Thyroid gland (tissue), 4 donors: ENCODE data around the gene RALGPS2. TPM values are rescaled to one million over a fixed set of nuclear protein-coding genes. Genes with fewer than 3 reads are reported as not detected.

Experiments
- DNase-seq, 2 donors: peaks; one replicate each; pipeline ENCODE4 v3.0.0-alpha.2; 2019
- H3K27ac ChIP-seq, 3 donors: fragments of 200-600 bp; sonication (generic); 1 replicate in 2 of 3; 2 replicates in 1 of 3; pipeline ENCODE4 v1.5.1; 2016 to 2019; ENCODE audit warnings: mild to moderate bottlenecking in 1 of 3, moderate library complexity in 1 of 3
- H3K27me3 ChIP-seq: fragments of 200-600 bp; sonication (generic); one replicate; pipeline ENCODE4 v1.5.1; 2019
- H3K36me3 ChIP-seq, 2 donors: fragments of 200-600 bp; sonication (generic); one replicate each; pipeline ENCODE4 v1.5.1; 2016 to 2019
- H3K4me1 ChIP-seq, 2 donors: fragments of 200-600 bp; sonication (generic); one replicate each; pipeline ENCODE4 v1.5.1; 2017 to 2019
- H3K4me3 ChIP-seq, 3 donors: fragments of 200-600 bp; sonication (generic); replicated peaks in 1 of 3; 1 replicate in 2 of 3; 2 replicates in 1 of 3; pipeline ENCODE4 v1.5.1; 2016; ENCODE audit warnings: mild to moderate bottlenecking in 1 of 3
- H3K9me3 ChIP-seq: fragments of 200-600 bp; sonication (generic); one replicate; pipeline ENCODE4 v1.5.1; 2017
- CTCF ChIP-seq, 6 experiments: fragments of 200-600 bp in 3 of 6; fragments of 450-650 bp in 3 of 6; sonication (generic) in 3 of 6; IDR thresholded peaks; one replicate each; pipeline ENCODE4 v1.5.1; 2016 to 2019; ENCODE audit warnings: antibody characterized with exemption in 6 of 6, mild to moderate bottlenecking in 2 of 6, inconsistent platforms in 1 of 6, moderate library complexity in 1 of 6
- POLR2A ChIP-seq, 2 donors: fragments of 450-650 bp; IDR thresholded peaks; one replicate each; pipeline ENCODE4 v1.6.1; 2017; ENCODE audit warnings: antibody characterized with exemption in 2 of 2, mild to moderate bottlenecking in 2 of 2, moderate library complexity in 1 of 2
- WGBS, 2 donors: methylation state at CpG; one replicate each; pipeline ENCODE4 v1.1.5; 2017; 5-methylcytosine and 5-hydroxymethylcytosine counted together
- intact Hi-C: fragments of 100-400 bp; cut with DNase I; formaldehyde crosslinking; loops from one replicate; pipeline ENCODE4 v1.15.1; 2023
- total RNA-seq, 4 donors: library from RNA; depleted of rRNA; stranded (reverse); fragments of >200 nt; gene quantifications; one replicate each; pipeline ENCODE4 v1.2.3, GENCODE V29; 2016

The RALGPS2 gene
- total RNA-seq, 4 donors from 2014 or later: 15.3 to 31.4 (median 17.7) TPM

- Histone ChIP-seq H3K9me3 (no peaks in the 10 kb centered on the region), H3K4me3 (no peak overlapping the region), H3K36me3 (no peaks in the 10 kb centered on the region), H3K4me1 (peaks cover 4 to 26% of the 10 kb centered on the region in 2 donors), H3K27ac (peak overlapping the region in 1 of 3 donors; percentile 53), H3K27me3 (no peaks in the 10 kb centered on the region)
- 67 to 83% methylated on average over 6 of the region's 6 CpGs for WGBS, 2 donors
- TF ChIP-seq POLR2A (IDR thresholded peaks at IDR 0.05) (no peak), CTCF (IDR thresholded peaks at IDR 0.05) (no peak)
- intact Hi-C loops: no loop called here
- DNase-seq: no peak
Measured at GRCh38 chr1:178933709-178934490, 208.9 kb downstream of the RALGPS2 start.

GRCh38 chr1:178934546-178934945 is 209.5 kb downstream of the RALGPS2 start:
- H3K4me3 ChIP-seq: no peak overlapping the region
- no peaks in the 10 kb centered on the region for H3K36me3 ChIP-seq
- 84 to 96% methylated on average over 3 of the region's 3 CpGs for WGBS, 2 donors
- no peaks in the 10 kb centered on the region for H3K9me3 ChIP-seq
- peaks cover 4 to 29% of the 10 kb centered on the region in 2 donors for H3K4me1 ChIP-seq
- H3K27me3 ChIP-seq: no peaks in the 10 kb centered on the region
- DNase-seq: no peak
- intact Hi-C loops: no loop called here
- peak overlapping the region in 1 of 3 donors; percentile 8 for H3K27ac ChIP-seq
- TF ChIP-seq POLR2A (IDR thresholded peaks at IDR 0.05) (no peak), CTCF (IDR thresholded peaks at IDR 0.05) (no peak)

DNA sequence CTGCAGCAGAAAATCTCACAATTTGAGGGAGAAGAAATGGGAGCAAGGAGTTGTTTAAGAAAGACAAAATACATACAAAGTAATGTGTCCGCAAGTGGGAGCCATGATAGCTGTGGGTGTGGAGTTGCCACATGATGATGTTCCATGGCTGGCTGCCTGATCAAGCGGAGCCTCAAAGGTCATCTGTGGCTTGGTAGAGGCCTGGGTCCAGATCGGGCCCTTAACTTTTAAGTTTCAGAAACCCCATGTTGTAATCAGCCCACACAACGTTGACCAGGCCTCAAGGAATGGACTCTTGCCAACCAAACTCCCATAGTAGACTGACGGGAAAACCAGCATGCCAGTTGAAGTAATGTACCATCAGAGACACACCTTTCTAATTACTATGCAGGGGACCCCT is 210.6 kb downstream of the RALGPS2 start:
- H3K9me3 ChIP-seq: no peaks in the 10 kb centered on the region
- TF ChIP-seq CTCF (IDR thresholded peaks at IDR 0.05) (no peak), POLR2A (IDR thresholded peaks at IDR 0.05) (no peak)
- DNase-seq: no peak
- no peak overlapping the region for H3K27ac ChIP-seq
- no peak overlapping the region for H3K4me3 ChIP-seq
- H3K36me3 ChIP-seq: no peaks in the 10 kb centered on the region
- peaks cover 4 to 29% of the 10 kb centered on the region in 2 donors for H3K4me1 ChIP-seq
- intact Hi-C loops: no loop called here
- no peaks in the 10 kb centered on the region for H3K27me3 ChIP-seq
- 68 to 73% methylated on average over 5 of the region's 5 CpGs for WGBS, 2 donors

DNA sequence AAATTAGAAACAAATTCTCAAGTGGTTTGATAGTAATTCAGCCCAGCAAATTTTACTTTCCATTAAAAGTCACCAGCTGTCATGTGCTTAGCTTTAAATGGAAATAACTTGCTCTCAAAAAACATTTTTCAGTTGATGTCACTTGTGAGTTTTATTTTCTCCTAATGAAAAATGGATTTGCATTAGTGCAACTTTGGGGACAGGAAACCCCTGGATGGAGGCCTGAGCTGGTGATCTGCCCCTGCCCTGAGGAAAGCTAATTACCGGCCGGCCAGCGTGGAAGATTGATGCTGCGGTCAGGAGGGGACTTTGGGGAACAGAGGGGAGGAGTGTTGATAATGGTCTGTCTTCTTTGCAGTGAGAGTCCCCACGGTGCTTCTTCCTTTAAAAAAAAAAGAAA is 212.7 kb downstream of the RALGPS2 start:
- no peaks in the 10 kb centered on the region for H3K27me3 ChIP-seq
- intact Hi-C loops: no loop called here
- no peak for TF ChIP-seq POLR2A (IDR thresholded peaks at IDR 0.05)
- TF ChIP-seq CTCF (IDR thresholded peaks at IDR 0.05): no peak
- peak overlapping the region in 2 of 3 donors; percentile 63 to 70 for H3K27ac ChIP-seq
- no peaks in the 10 kb centered on the region for H3K36me3 ChIP-seq
- no peak for DNase-seq
- 52% methylated on average over 5 of the region's 5 CpGs for WGBS, 2 donors
- no peaks in the 10 kb centered on the region for H3K9me3 ChIP-seq
- no peak overlapping the region for H3K4me3 ChIP-seq
- H3K4me1 ChIP-seq: peaks cover 4 to 18% of the 10 kb centered on the region in 2 donors
